Suppressor macrophage (primary cell): ENCODE data around the gene FOXI1.

Experiments used
- DNase-seq, 4 experiments: peaks; one replicate each; pipeline ENCODE4 v3.0.0-alpha.2; 2020 to 2022
- total RNA-seq, 17 experiments: gene quantifications; one replicate each; lab custom pipeline; 2026; ENCODE audit warnings: mixed read lengths in 6 of 17, inconsistent platforms in 3 of 17; lab: John Stamatoyannopoulos, UW

The FOXI1 gene
- total RNA-seq, result 0 to 1.4 (median 0) reads per million in 17 experiments

DNA sequence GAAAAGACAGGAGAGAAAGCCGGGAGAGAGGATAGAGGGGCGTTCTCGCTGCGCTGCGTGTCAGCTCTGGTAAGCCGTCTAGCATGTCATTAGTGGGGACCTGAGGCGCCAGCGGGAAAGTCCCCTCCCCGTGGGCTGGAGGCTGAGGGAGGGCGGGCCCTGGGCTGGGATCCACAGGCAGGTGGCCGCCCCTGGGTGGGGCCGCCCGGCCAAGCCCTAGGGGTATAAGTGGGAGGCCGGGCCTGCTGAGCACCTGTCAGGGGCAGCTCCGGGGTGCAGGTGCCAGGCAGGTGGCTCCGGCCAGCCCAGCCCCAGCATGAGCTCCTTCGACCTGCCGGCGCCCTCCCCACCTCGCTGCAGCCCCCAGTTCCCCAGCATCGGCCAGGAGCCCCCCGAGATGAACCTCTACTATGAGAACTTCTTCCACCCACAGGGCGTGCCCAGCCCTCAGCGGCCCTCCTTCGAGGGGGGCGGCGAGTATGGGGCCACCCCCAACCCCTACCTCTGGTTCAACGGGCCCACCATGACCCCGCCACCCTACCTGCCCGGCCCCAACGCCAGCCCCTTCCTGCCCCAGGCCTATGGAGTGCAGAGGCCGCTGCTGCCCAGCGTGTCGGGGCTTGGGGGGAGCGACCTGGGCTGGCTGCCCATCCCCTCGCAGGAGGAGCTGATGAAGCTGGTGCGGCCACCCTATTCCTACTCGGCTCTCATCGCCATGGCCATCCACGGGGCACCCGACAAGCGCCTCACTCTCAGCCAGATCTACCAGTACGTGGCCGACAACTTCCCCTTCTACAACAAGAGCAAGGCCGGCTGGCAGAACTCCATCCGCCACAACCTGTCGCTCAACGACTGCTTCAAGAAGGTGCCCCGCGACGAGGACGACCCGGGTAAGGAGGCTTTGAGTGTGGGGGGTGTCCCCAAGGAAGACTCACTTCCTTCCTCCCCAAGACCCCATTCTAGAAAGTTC, at the start of gene FOXI1:
FOXI1 (plus strand) TSS at position 256 of the 970 bp plus-strand sequence; CDS start at position 317, 61 bp downstream.
- DNase-seq, result peak; percentile 22 to 50 (median 40)

DNA sequence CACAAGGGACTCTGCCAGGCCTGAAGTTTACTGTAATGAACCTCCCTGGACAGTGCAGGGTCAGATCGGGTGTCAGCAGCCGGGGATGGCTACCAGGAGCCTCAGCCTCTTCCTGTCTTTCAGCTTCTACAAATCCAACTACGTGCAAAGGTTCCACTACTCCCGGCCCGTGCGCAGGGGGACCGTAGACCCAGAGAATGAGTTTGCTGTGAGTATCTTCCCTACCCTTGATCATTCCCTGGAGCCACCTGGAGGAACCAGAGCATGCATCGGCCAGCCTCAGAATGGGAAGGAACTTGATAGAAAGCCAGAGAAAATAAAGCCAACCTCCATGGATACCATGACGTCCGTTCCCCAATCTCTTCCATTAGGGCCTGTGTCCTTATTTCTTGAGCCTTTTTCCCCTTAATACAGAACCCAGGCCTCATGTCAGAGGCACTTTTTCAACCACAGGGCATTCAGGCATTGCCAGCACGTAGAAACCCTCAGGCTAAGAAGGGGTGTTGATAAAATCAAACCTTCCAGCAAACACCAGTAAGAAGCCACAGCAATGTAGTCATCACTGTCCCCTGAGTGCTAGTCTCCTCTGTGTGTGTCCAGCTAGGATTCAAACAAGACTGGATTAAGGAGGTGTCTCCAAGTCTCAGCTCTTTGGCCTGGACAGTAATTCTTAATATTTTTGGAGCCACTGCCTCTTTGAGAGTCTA, 49.0 kb upstream of the FOXI1 start:
- DNase-seq, result no peak

DNA sequence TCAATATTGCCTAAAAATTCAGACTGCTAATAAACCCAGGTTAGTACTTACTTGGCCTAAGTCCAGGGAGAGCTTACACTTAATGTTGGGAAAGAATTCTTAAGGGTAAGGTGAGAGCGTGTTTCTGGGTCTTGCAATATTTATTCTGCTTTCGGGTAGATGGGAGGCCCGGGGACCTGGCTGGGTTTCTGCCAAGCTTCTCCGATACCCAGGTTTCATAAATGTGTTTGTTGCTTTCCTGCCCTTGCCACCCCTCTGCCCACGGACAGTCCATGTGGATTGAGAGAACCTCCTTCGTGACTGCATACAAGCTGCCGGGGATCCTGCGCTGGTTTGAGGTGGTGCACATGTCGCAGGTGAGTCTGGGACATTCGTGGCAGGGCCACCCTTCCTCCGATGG, 48.4 kb upstream of the FOXI1 start:
- DNase-seq, result no peak

DNA sequence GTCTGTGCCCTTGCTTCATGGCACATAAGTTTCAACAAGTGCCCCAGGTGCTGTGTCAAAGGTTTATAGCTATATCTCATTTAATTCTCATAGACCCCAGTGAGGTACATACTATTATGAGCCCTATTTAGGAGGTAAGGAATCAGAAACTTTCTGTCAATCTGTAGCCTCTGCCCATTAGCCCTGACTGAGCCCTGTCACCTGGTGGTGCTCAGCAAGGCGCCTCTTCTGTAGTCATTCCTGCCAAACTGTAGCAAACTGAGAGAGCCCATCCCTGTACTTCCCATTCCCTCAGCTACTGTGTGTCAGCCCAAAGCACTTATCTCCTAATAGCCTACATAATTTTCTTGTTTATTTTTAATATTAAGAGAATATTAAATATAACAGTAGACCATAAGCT, 46.5 kb upstream of the FOXI1 start:
- no peak for DNase-seq

DNA sequence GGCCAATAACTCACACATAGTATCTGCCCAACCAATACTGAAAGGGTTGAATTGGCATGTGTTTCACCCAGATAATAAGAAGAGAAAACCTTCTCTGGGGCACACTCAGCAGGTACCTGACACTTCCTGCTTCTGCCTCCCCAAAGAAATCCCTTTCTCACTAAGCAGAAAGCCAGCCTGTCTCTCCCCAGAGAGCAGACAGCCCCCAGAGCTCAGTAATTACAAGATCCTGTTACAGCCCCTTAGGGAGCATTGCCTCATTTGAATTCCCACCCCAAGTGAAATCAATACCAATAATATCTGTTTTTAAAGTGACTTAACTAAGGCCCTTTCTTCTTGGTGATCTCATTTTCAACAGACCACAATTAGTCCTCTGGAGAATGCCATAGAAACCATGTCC, 38.5 kb upstream of the FOXI1 start:
- no peak for DNase-seq

DNA sequence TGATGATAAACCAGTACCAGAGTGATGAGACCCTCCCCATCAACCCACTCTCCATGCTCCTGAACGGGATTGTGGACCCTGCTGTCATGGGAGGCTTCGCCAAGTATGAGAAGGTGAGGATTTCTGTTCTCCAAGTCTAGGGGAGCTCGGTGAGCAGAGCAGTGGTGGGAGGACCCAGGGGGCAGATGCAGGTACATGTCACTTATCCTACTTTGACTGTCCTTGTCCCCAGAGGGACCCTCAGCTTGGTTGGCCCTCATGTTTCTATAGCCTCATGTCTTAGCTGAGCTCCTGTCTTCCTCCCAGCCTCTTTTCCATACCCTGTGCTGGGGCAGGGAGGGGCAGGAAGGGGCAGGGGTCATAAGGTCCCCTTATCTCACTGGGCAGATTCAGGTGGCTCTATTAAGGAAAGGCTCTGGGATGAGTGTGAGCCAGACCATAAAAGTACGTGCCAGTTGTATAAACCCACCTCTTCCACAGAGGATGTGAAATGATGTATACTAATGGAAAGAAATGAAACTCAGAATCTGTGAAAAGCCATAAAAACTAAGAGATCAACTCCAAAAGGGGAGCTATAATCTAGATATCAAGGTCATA, 38.0 kb upstream of the FOXI1 start:
- DNase-seq, result no peak

DNA sequence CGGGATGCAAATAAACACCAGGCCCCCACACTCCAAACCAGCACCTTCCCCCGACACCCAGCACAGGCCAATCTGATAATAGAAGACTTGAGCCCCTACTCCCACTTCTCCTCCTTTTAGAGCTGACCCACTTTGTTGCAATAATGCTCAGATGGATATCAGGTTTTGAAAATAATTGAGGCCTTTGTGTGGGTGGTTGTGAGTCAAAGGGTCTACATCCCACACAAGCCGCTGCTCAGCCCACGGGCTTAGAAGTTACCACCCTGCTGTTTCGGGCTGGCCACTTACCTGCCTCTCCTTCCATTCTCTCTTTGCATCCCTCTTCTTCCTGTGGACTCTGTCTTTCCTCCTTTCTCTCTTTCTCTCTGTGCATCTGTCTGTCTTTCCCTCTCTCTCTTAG, 36.2 kb upstream of the FOXI1 start:
- DNase-seq, result no peak

DNA sequence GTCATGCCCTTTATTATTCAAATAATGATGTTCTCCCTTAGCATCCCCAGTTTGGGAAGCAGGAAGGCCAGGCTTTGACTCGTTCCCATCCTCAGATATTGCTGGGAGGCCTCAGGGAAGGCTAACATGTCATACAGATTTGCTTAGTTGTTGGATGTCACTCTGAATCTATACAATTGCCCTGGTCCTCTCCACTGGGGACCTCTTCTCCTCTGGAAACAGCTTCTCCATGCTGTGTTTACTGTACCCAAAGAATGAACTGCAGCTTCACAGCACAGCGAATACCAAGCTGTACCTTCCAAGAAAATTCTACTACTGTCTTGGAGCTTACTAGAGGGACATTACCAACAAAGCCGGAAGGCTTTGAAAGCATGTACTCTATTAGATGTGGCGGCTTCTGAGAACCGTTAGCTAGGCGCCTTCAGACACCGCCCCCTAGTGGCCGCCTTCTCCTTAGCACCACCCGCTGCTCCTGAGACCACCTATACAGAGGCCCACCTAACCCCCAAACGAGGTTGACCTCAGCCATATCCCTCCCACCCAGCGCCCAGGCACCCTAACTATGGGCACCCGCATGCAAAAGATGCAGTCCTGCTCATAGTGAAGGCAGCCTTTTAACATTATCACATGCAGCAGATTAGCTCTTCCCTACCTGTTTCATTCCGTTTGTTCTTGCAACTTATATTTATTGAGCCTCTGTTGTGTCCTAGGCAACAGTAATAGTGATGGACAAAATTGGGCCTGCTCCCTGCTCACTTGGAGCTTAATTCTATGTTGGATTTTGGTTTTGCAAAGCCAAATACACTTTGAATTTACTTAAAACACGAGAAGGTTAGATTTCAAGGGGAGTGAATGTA, 34.9 kb upstream of the FOXI1 start:
- peak in 2 of 4 experiments; percentile 7 to 18 for DNase-seq

DNA sequence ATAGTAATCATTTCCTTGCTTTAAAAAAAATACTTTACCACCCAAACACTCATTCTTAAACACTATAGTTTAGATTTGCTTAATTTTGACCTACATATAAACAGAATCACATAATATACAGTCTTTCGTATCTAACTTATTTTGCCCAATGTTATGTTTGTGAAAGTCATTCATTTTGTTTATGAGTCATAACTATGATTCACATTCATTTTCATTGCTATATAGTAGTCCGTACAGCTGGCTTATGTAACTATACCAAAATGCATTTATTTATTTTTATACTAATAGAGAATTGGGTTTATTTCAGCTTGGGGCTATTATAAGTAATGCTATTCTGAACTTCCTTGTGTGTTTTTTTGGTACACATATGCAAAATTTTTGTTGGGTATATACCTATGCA, 33.9 kb upstream of the FOXI1 start:
- no peak for DNase-seq

DNA sequence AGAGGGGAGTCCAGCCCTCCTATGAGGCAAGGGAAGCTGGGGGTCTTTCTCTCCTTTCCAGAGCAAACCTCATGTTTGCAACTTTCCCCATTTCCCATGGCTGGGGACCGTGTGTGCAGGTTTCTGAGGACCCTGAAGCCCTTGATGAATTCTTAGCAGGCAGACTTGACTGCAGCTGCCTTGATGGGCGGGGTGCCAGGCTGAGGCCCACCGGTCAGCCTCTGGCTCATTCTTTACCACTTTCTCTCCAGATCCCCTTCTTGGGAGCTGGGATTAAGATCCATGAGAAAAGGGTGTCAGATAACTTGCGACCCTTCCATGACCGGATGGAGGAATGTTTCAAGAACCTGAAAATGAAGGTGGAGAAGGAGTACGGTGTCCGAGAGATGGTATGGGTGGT, 30.0 kb upstream of the FOXI1 start:
- no peak for DNase-seq

DNA sequence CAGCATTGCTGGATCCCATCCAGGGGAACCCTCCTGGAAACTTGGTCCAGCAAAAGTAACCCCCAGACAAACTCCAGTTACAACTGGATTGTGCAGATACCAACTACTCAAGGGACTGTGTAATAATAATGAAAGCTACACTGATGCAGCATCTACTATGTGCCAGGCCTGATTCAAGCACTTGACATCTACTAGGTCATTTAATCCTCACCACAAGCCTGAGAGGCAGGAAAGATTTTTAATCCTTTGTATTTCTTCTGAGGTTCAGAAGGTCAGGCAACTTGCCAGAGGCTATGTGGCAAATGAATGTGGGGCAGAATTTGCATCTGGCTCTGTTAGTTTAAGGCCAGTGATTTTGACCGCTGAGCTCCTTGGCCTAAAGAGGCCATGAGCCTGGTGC, 29.5 kb upstream of the FOXI1 start:
- DNase-seq, result no peak

DNA sequence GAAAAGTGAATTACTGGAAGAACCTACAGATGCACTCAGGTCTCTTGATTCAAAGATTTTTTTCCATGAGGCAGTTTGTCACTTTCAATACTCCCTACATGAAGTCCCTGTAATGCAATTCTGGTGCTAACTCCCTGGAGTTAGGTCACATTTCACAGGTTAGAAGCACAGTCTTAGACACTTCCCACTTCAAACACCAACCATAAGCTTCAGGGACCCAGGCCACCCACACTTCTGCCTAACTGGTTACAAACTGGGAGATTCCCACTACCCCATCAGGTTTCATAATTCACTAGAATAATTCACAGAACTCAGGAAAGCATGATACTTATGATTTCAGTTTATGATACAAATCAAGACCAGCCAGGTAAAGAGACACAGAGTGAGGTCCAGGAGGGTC, 29.0 kb upstream of the FOXI1 start:
- DNase-seq, result no peak

DNA sequence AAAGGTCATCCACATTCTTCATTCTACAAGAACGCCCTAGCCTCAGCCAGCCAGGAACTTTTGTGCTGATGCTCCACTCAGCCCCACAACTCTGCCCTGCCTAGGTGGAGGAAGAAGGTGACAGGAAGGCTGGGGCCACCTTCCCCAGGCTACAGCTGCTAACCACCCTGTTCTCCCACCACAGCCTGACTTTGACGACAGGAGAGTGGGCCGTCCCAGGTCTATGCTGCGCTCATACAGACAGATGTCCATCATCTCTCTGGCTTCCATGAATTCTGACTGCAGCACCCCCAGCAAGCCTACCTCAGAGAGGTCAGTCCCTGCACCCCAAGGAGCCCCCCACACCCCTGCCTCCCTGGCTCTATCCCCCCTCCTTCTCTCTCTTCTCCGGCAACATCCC, 28.2 kb upstream of the FOXI1 start:
- DNase-seq, result no peak

DNA sequence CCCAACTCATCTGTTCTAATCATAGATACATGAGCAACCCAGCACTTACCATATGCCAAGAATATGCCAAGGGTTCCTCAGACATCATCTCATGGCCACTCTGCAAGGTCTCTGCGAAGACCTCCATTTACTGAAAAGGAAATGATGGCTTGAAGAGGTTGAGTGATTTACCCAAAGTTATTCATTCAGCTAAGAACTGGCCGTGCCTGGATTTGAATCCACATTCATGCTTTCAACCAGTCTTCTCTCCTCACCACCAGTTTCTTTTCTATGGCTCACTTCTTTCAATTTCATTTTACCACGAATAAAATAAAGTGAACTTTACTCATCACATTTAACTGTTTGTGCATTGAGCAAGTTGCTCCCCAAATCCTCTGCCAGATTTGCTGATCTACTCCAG, 27.2 kb upstream of the FOXI1 start:
- no peak for DNase-seq

DNA sequence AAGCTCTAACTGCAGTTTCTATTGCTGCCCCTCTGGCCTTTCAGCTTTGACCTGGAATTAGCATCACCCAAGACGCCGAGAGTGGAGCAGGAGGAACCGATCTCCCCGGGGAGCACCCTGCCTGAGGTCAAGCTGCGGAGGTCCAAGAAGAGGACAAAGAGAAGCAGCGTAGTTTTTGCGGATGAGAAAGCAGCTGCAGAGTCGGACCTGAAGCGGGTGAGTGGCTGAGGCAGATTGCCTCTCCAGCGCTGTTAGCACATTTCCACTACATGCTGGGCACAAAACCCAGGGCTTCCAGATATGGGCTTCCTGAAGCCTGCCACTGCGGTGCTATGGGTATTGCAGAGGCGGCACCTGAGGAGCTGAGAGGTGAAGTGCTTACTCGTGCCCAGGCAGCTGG, 26.8 kb upstream of the FOXI1 start:
- no peak for DNase-seq

DNA sequence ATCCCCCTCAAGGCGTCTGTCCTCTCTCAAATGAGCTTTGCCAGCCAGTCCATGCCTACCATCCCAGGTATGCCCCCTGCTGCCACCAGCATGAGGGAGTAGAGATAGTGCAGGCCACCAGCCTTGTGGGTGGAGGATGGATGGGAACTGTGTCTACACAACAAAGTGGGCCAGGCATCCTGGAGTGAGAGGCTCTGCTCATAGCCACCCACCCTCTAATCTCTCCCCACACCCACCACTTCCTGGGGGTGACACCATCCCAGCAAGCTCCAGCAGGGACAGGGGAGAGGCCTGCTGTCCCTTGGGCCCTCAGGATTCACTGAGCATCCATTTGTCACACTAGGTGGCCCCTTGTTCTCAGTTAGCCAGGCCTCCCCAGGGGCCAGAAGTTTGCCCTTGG, 25.5 kb upstream of the FOXI1 start:
- DNase-seq, result peak in 2 of 4 experiments; percentile 14

DNA sequence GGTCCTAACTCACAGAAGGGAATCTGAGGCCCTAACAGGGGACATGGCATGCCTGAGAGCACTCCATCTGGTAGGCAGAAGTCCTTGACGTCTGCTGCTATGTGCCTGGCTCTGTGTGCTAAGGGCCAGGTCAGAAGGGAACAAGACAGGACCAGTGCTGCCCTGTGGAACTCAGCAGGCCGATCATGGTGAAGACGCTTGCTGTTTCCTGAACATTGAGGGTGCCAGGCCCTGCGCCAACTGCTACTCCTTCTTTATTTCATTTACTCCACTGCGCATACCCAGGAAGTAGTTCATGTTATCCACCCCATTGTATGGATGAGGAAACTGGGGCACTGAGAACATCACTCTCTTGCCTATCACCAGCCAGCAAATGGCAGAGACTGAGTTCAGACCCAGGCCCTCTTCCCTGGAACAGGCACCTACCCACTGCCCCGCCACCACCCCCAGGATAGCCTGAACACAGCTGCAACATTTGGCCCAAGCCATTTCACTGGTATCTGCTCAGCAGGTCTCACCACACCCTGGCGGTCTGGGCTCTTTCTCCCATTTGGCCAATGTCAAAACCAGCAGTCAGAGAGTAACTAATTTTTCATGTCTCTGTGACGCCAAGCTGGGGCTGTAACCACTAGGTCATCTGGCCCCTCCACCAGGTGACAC, 24.8 kb upstream of the FOXI1 start:
- DNase-seq, result no peak

DNA sequence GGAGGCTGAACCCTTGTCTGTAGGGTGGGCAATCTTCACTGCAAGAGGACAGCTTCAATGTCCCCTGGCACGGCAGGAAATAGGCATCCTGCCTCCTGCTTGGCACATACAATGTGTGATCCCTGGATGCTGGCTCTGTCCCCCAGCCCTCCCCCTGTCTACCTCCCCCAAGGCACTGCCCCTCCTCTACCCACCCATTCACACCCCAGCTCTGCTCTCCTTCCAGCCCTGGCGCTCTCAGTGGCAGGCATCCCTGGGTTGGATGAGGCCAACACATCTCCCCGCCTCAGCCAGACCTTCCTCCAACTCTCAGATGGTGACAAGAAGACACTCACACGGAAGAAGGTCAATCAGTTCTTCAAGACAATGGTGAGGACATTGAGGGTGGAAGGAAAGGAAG, 24.1 kb upstream of the FOXI1 start:
- DNase-seq, result no peak

DNA sequence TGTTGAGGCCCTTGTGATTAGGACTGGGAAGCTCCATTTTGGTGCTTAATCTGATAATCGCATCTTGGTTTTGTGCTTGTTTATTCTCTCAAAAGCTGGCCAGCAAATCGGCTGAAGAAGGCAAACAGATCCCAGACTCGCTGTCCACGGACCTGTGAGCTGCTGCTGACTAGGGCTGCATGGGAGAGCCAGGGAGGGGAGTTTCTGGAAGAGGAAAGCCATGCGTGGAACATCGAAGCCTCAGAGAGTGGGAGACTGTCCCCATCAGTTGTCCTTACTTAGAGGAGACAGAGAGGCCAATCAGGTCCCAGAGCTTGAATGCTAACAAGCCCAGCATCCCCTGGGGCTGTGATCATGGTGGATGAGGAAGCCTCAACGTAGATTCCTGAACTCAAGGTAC, 23.0 kb upstream of the FOXI1 start:
- DNase-seq, result no peak

DNA sequence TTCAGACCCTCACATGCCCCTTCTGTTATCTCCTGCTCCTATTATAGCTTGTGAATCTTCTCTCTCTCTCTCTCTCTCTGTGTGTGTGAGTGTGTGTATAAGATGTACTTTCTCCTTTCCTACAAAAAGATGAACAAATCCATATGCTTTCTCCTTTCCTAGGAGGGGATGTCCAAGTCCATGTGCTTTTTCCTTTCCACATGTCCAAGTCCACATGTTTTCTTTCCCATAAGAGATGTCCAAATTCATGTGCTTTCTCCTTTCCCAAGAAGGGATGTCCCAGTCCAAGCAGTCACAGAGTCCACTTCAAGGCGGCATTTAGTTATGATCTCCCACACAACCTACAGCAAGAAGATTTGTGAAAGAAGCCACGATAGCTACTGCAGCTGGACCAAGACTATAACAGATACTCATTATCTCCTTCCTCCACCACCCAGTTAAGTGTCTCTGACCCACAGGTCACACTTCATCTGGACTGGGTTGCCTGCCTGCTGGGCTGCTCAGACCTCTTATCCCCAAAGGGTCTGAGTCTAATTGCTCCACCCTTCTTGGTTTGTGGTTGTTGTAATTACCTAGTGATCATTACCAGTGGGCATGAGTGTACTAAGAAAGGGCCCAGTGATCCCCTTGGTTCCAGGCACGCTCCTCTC, 18.4 kb upstream of the FOXI1 start:
- DNase-seq, result no peak

DNA sequence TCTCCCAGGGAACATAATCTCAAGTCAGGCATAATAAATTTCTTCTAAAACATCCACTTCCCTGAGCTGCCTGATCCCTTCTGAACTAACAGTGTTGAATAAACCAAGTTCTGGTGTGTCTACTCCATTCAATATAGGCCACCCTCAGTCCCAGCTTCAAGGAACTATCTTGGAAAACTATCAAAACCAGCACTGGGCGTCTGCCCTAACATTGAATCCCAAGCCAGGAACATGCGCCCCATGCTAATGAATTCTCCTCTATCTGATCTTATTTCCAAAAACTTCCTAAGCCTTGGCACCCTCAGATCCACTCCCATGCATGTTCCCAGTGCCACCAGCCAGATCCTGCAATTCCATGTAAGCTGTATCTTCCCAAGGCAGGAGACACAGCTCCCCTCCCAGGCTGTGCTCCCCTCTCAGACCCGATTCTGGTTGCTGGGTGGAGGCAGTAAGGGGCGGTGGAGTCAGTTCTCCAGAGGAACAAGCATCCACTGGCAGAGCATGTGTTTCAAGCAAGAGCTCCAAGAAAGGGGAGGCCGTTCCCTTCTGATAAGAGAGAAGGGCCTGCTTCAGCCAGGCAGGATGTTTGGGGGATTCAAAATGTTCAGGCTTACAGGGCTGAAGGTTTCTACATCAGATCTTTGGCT, 13.1 kb upstream of the FOXI1 start:
- DNase-seq, result no peak
